BLaER1 treated with 17β-estradiol and CSF1 and Interleukin-3, amounts not matched to agents 10 nM and 100 nM (cell line): ENCODE data around the gene TDRD10.

Source experiments
- H3K27ac ChIP-seq, 11 experiments: shearing (Covaris generic); formaldehyde crosslinking; 2 replicates each; pipeline ENCODE4 v1.8.1; 2022
- H3K27me3 ChIP-seq, 11 experiments: shearing (Covaris generic); formaldehyde crosslinking; 2 replicates each; pipeline ENCODE4 v1.8.1; 2022
- H3K36me3 ChIP-seq, 11 experiments: shearing (Covaris generic); formaldehyde crosslinking; 2 replicates each; pipeline ENCODE4 v1.8.1; 2022
- H3K4me1 ChIP-seq, 10 experiments: shearing (Covaris generic); formaldehyde crosslinking; 2 replicates each; pipeline ENCODE4 v1.8.1; 2022
- H3K4me2 ChIP-seq, 11 experiments: shearing (Covaris generic); formaldehyde crosslinking; 2 replicates each; pipeline ENCODE4 v1.8.1; 2022
- H3K4me3 ChIP-seq, 10 experiments: shearing (Covaris generic); formaldehyde crosslinking; 2 replicates each; pipeline ENCODE4 v1.8.1; 2022
- H3K9ac ChIP-seq, 11 experiments: shearing (Covaris generic); formaldehyde crosslinking; 2 replicates each; pipeline ENCODE4 v1.8.1; 2022
- H3K9me3 ChIP-seq, 11 experiments: shearing (Covaris generic); formaldehyde crosslinking; replicated peaks in 1 of 11; 2 replicates each; pipeline ENCODE4 v1.8.1; 2022
- H4K20me1 ChIP-seq, 11 experiments: shearing (Covaris generic); formaldehyde crosslinking; 2 replicates each; pipeline ENCODE4 v1.8.1; 2022
- Cebpa-rat ChIP-seq, 11 experiments: shearing (Covaris generic); IDR thresholded peaks; 2 replicates each; pipeline ENCODE4 v1.8.1; 2022

TDRD10 gene

DNA sequence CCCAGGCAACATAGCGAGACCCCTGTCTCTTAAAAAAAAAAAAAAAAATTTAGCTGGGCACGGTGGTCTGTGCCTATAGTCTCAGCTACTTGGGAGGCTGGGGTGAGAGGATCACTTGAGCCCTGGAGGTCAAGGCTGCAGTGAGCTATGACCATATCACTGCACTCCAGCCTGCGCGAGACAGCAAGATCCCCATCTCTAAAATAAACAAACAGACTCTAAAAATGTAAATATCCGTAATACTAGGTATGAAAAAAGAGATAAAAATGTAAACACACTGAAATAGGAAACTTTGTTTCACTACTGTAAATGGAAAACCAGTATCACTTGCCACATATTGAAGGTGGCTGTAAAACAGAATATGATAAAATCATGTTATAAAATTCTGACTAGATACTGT is 88.7 kb downstream of the TDRD10 start:
- no peak for TF ChIP-seq Cebpa-rat (IDR thresholded peaks at IDR 0.05)
- Histone ChIP-seq H3K9ac (no peak overlapping the region), H3K36me3 (peaks cover 99 to 100% (median 100%) of the 10 kb centered on the region in 11 experiments), H3K4me2 (no peak overlapping the region), H3K9me3 (no peaks in the 10 kb centered on the region), H3K4me3 (no peak overlapping the region), H3K27me3 (no peaks in the 10 kb centered on the region), H3K27ac (no peak overlapping the region), H3K4me1 (0 out of 20 replicates have a peak, but pooled peaks cover 0 to 6% (median 0%) of the 10 kb centered on the region in 10 experiments), H4K20me1 (peaks cover 26 to 99% (median 84%) of the 10 kb centered on the region in 11 experiments; a peak in 21 of 22 replicates)

DNA sequence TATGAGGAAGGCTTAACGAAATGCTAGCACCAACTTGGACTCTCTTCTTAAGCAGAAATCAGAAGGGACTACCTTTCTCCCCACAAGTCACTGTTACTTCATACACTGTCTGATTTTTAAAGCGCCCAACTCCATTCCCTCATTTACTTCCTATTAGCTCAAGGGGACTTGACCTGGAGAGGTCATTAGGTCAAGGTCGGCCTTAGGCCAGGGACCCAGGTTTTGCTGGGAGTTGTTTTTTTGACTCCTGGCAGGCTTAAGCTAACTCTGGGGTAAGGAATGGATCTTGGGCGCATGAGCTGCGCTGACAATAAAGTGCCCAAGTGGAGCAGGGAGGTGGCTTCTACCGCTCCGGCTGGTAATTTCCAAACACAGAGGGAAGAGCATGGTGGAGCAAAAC is 89.2 kb downstream of the TDRD10 start:
- H4K20me1 ChIP-seq: peaks cover 28 to 99% (median 84%) of the 10 kb centered on the region in 11 experiments; a peak in 21 of 22 replicates
- H3K27me3 ChIP-seq: no peaks in the 10 kb centered on the region
- H3K4me2 ChIP-seq: no peak overlapping the region
- H3K9ac ChIP-seq: no peak overlapping the region
- H3K4me1 ChIP-seq: 0 out of 20 replicates have a peak, but pooled peaks cover 0 to 6% (median 0%) of the 10 kb centered on the region in 10 experiments
- no peak overlapping the region for H3K4me3 ChIP-seq
- no peaks in the 10 kb centered on the region for H3K9me3 ChIP-seq
- no peak overlapping the region for H3K27ac ChIP-seq
- H3K36me3 ChIP-seq: peaks cover 99 to 100% (median 100%) of the 10 kb centered on the region in 11 experiments
- TF ChIP-seq Cebpa-rat (IDR thresholded peaks at IDR 0.05): no peak

DNA sequence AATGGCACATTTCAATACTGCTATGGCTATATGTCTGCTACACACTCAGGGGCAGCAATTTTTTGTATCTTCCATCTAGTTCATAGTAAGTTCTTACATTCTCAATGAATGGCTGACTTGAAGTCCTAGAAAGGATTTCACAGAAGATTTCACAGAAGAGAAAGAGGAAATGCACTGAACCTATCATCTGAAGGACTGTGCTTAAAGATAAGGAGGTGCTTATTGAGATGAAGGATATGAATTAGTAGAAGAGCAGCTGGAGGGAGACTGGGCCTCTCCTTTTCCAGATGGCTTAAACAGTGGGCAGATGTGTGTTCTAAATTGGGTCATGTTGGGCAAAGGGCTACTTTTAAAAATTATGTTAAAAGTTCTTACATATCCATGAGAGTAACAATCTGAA is 91.4 kb downstream of the TDRD10 start:
- Histone ChIP-seq H3K27me3 (no peaks in the 10 kb centered on the region), H3K36me3 (peaks cover 99 to 100% (median 100%) of the 10 kb centered on the region in 11 experiments), H3K9ac (no peak overlapping the region), H3K4me2 (no peak overlapping the region), H3K9me3 (no peaks in the 10 kb centered on the region), H3K4me1 (0 out of 20 replicates have a peak, but pooled peaks cover 0 to 6% (median 0%) of the 10 kb centered on the region in 10 experiments), H4K20me1 (peaks cover 39 to 99% (median 85%) of the 10 kb centered on the region in 11 experiments), H3K4me3 (no peak overlapping the region), H3K27ac (no peak overlapping the region)
- TF ChIP-seq Cebpa-rat (IDR thresholded peaks at IDR 0.05): no peak

DNA sequence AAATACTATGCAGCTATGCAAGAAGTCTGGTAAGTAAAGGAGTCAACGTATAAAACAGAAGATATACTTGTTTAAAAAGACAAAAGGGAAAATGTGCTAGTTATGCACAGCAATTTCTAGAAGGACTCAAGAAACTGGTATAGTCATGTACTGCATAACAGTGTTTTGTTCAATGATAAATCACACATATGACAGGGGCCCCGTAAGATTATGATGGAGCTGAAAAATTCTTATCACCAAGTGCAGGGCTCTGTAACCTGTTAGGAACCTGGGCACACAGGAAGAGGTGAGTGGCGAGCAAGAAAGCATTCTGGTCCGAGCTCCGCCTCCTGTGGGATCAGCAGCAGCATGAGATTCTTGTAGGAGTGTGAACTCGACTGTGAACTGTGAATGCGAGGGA is 92.8 kb downstream of the TDRD10 start:
- Histone ChIP-seq H3K9ac (no peak overlapping the region), H3K9me3 (no peaks in the 10 kb centered on the region), H3K27me3 (no peaks in the 10 kb centered on the region), H3K36me3 (peaks cover 99 to 100% (median 100%) of the 10 kb centered on the region in 11 experiments), H4K20me1 (peaks cover 51 to 100% (median 89%) of the 10 kb centered on the region in 11 experiments), H3K4me2 (no peak overlapping the region), H3K4me3 (no peak overlapping the region), H3K27ac (no peak overlapping the region), H3K4me1 (0 out of 20 replicates have a peak, but pooled peaks cover 0 to 5% (median 0%) of the 10 kb centered on the region in 10 experiments)
- TF ChIP-seq Cebpa-rat (IDR thresholded peaks at IDR 0.05): no peak

DNA sequence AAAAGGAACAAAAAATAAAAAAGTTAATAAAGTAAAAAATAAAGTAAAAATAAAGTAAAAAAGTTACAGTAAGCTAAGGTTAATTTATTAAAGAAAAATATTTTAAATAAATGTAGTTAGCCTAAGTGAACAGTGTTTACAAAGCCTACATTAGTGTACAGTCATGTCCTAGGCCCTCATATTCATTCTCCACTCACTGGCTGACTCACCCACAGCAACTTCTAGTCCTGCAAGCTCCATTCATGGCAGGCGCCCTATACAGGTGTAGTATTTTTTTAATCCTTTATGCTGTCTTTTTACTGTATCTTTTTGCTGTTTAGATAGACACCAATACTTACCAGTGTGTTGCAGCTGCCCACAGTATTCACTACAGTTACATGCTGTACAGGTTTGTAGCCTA is 93.6 kb downstream of the TDRD10 start:
- Histone ChIP-seq H3K9ac (no peak overlapping the region), H3K4me3 (no peak overlapping the region), H3K27ac (no peak overlapping the region), H3K36me3 (peaks cover 98 to 100% (median 100%) of the 10 kb centered on the region in 11 experiments), H3K27me3 (no peaks in the 10 kb centered on the region), H3K4me2 (no peak overlapping the region), H3K4me1 (no peaks in the 10 kb centered on the region), H4K20me1 (peaks cover 59 to 100% (median 92%) of the 10 kb centered on the region in 11 experiments), H3K9me3 (no peaks in the 10 kb centered on the region)
- TF ChIP-seq Cebpa-rat (IDR thresholded peaks at IDR 0.05): no peak
